GM19351 (cell line): Measurements from ENCODE around the gene CAMTA1.
"Not testable (repeated sequence)": the region's sequence is repeated elsewhere in the genome, so short reads cannot be mapped to it uniquely, and the experiment has no call there.

ENCODE experiments used
- ATAC-seq: cut with Tn5 transposase; IDR thresholded peaks from one replicate; pipeline ENCODE4 v1.9.1; 2021; ENCODE audit warnings: mild to moderate bottlenecking, moderate library complexity; ENCODE audit not compliant: unreplicated experiment

The CAMTA1 gene

DNA sequence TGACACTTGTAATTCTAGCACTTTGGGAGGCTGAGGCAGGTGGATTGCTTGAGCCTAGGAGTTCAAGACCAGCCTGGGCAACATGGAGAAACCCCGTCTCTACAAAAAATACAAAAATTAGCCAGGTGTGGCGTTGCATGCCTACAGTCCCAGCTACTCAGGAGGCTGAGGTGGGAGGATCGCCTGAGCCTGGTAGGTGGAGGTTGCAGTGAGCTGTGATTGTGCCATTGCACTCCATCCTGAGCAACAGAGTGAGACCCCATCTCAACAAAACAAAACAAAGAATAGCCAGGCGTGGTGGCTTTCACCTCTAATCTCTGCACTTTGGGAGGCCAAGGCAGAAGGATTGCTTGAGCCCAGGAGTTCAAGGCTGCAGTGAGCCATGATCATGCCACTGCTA is 922.8 kb downstream of the CAMTA1 start:
- ATAC-seq: not testable (repeated sequence)

DNA sequence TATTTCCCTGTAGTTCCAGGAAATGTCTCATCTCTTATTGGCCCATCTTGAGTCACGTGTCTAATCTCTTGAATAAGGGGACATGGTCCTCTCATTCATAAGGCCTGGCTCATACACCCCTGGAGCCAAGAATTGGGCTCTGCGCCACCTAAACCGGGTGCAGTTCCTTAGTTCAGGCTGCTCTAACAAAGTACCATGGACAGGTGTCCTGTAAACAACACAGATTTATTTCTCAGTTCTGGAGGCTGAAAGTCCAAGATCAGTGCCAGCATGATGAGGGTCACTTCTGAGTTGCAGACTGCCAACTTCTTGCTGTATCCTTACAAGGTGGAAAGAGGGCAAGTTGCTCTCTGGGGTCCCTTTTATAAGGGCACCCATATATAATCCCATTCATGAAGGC is 925.6 kb downstream of the CAMTA1 start:
- no peak for ATAC-seq

DNA sequence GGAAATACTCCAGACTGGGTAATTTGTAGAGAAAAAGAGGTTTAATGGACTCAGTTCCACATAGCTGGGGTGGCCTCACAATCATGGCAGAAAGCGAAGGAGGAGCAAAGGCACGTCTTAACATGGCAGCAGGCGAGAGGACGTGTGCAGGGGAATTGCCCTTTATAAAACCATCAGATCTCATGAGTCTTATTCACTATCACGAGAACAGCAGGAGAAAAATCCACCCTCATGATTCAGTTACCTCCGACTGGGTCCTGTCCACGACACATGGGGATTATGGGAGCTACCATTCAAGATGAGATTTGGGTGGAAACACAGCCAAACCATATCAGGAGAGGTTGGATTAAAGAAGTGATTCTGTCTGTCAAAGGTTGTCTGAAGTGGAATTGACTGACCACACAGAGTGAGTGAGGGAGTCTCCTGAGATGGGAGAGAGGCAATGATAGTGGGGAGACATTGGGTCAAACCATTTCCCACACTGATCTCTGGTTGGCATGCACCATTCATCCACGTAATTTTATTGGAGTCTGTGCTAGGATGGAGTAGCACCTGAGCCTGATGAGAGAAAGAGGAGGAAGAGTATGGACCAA is 927.6 kb downstream of the CAMTA1 start:
- ATAC-seq: no peak

DNA sequence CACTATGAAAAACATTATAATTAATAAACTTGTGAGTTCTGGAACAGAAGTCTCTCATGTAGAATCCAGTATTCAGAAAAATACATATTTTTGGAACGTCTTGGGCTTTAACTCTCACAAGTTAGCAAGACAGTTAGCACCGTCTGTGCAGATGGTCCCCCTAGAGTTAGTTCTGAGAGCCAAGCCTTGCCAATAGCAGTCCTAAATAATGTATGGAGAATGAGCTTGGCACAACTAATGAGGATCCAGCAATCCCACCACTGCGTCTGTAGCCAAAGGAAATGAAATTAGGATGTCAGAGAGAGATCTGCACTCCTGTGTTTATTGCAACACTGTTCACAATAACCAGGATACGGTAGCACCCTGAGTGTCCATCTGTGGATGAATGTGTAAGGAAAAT is 931.3 kb downstream of the CAMTA1 start:
- ATAC-seq: no peak

DNA sequence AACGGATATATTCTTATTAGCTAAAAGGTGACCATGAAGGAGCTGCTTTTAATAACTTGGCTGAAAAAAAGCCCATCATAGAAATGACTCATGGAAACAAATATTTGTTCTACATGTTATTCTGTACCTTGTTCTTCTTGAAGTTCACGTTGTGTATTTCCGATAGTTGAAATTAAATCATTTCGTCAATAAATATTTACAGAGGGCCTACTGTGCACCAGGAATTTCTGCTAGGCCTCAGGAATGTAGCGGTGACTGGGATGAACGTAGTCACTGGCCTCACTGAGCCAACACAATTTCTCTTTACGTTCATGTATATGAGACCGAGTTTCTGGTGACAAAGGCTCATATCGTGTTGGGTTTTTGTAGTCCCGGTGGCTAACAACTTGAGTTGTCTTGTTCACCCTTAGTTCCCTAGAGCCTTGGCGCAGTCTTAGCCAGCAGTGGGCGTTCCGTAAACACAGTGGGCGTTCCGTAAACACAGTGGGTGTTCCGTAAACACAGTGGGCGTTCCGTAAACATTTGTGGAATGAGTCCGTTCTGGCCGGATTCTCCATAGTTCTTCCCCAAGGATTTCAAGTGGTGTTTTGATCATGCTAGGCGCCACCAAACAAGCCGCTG is 932.6 kb downstream of the CAMTA1 start:
- ATAC-seq: no peak

DNA sequence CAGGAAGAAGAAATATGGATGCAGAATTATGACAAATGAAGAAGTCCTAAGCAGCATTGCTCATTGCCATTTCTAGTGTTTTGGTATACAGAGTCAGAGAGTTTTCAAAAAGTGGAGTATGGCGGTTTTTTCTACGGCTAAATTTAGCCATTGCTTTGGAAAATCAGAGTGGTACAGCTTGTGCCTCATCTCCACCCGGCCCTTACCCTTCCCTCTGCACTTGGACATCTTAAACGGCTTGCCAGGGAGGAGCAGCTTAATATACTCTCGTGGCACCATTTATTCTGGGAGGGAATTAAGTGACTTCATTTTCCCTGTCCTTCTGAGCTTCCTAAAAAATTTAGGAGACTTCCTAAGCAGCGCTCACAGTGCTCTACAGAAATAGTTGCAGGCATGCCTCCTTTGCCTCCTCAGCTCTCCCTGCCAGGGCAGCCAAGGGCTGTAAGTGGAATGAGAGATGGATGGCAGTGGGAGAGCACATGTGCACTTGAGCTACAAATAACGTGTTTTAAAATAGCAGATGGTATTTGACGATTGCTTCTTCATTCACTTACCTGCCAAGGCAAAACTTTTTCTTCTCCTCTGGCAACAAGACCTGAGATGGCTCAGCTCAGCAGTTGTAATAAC is 934.3 kb downstream of the CAMTA1 start:
- no peak for ATAC-seq

DNA sequence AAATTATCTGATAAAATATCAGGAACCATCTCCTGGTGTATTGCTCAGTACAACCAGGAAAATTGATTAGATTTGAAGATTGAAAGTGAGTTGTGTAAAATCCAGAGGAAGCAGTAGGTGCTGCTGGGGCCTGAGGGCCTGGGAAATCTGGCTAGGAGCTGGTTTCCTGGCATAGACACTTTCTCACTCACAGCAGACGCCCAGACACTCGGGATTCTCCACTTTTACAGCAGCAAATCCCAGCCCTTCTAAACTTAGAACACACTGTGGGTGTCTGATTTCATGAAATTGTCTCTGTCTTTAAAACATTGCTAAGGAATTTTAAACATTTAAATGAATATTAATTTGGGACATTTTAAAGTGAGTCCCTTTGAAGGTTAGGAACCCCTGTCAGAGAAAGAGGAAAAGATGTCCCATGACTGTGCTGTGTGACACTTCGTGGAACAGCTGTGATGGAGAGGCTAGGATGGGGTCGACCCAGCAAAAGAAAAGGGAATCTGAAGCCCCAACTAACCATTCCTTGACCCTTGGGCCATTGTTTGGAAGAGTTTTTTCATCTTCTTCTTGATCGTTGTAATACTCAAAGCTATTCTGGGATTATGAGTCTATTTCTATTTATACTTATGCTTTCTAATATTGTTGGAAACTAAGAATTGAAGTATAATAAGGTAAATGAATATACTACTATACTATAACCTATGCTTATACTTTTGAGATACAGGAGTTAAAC is 936.9 kb downstream of the CAMTA1 start:
- no peak for ATAC-seq

DNA sequence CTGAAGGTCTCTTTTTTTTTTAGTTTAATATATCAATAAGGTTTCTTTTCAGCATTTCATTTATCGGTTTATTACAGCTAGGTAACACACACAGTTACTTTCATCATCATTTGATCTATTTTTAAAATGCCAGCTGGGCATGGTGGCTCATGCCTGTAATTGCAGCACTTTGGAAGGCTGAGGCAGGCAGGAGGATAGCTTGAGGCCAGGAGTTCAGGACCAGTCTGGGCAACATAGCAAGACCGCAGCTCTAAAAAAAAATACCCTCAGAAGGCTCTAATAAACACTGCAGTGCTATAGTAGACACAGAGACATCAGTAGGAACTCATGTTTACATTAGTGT is 937.4 kb downstream of the CAMTA1 start:
- ATAC-seq: no peak

DNA sequence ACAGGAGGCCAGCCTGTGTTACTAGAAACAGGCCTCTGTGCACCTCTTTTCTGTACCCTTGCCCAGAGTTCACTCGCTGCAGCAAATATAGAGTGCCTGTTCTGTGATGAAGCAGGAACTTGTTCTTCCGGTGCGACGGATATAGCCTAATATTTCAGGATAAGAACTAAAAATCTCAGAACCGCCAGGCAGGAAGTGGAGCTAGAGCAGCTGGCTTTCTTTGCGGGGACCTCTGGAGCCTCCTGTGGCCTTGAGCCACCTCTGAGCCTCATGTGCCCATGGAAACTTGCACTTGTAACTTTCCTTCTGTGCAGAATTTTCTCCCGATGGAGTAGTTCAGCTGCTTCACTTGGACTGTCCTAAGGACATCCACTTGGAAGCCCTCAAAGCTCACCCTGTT is 941.4 kb downstream of the CAMTA1 start:
- no peak for ATAC-seq

DNA sequence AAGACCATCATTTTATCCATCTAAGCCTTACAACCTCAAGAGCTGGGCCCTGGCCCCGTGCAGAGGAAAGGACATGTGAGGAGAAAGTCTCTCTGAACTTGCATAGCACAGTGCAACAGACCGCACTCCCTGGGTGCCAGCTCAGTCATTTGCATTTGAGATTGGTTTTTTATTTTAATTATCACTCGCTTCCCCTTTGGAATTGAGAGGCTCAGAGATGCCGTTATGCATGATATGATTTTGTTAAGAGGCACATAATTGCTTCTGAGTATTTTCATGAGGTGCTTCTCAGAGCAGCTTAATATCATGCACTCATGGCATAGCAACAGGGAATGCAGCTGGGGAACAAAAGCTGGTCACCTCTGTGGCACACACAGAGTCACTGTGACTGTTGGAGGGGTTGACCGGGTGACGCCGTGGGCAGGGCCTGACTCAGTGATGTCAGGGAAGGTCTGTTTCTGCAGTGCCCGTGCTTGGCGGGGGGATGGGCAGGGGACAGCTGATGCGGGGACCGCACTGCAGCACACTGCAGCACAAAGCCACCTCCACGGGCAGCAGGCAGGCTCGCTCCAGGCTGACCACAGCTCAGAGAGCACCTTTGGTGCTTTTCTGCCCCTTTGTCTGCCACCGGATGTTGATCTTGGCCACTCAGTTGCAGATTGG is 942.7 kb downstream of the CAMTA1 start:
- ATAC-seq: no peak

DNA sequence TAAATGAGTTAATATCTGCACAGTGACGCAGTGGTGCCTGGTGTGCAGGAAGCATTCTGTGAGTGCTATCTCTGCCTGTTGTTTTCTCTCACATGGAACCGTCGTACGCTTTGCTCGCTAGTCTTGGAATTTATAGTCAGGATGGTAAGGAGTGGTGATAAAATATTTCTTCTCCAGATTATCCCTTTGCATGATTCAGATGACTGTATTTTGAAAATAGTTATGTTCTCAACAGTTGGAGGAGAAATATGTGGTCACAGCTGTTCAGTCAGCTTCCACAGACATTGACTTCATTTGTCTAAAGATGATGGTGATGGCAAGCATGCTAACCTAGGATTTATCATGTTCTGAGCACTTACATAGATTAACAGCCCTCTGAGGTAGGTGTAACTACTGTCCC is 944.5 kb downstream of the CAMTA1 start:
- ATAC-seq: no peak

DNA sequence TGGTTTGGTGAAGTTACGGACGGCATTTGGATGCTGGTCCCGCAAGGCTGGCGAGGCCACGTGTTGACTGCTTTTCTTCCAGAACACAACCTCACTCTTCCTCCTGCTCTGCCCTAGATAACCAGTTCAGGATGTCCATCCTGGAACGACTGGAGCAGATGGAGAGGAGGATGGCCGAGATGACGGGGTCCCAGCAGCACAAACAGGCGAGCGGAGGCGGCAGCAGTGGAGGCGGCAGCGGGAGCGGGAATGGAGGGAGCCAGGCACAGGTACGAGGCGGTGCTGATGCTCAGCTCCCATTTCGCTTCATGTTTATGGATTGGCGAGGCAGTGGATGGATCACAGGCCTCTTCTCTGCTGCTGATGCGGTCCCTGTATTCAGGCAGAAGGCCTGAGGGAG is 947.1 kb downstream of the CAMTA1 start:
- ATAC-seq: no peak

DNA sequence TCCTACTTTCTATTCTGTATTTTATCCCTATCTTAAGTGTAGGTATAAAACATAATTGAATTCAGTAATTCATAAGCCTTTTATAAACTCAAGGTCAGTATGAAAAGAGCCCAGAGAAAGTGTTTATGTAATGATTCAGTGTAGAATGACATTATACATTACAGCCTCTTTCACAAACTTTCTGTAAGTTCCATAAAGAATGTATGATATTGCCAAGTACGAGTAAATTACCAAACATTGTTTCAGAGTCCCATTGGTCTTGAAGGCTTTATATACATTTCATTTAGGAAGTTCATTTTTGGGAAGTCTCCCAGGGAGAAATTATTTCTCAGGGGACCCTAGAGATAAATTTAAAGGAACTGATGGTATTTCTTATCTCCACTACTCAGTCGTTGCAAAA is 948.0 kb downstream of the CAMTA1 start:
- ATAC-seq: no peak

DNA sequence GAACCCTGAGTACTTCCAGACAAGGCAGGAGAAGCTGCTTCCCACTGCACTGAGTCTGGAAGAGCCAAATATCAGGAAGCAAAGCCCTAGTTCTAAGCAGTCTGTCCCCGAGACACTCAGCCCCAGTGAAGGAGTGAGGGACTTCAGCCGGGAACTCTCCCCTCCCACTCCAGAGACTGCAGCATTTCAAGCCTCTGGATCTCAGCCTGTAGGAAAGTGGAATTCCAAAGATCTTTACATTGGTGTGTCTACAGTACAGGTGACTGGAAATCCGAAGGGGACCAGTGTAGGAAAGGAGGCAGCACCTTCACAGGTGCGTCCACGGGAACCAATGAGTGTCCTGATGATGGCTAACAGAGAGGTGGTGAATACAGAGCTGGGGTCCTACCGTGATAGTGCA is 952.8 kb downstream of the CAMTA1 start:
- no peak for ATAC-seq

DNA sequence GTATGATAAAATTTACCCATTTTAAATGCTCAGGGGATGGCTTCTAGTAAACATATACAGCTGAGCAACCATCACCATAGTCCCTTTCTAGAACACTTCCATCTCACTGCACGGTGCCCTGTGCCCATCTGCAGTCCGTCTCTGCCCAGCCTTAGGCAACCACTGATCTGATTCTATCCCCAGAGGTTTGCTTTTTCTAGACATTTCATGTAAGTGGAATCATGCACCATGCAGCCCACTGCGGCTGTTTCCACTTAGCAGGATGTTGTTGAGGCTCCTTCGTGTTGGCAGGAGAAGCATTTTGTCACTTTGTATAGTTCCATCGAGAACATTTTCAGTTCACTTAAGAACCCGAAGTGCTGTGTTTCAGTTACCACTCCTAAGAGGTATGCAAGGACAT is 958.1 kb downstream of the CAMTA1 start:
- no peak for ATAC-seq

DNA sequence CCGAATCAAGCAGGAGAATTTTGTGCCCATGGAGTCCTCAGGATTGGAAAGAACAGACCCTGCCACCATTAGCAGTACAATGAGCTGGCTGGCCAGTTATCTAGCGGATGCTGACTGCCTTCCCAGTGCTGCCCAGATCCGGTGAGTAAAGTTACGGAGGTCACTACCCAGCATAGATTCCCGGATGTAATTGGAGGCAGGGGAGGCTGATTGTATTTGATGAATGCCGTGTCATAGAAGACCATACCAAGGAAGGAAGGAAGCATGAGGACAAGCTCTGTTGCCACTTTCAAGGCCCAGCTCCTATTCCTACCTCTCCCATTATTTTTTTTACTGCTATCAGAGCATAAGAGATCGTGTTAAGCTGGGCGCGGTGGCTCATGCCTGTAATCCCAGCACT is 959.6 kb downstream of the CAMTA1 start:
- ATAC-seq: no peak

DNA sequence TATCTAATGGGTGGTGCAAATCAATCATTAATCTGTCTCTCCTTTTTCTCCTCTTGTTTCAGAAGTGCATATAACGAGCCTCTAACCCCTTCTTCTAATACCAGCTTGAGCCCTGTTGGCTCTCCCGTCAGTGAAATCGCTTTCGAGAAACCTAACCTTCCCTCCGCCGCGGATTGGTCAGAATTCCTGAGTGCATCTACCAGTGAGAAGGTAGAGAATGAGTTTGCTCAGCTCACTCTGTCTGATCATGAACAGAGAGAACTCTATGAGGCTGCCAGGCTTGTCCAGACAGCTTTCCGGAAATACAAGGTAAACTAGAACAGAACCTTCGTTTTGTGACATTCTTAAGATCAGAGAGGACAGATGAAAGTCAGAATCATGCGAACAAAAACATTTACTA is 960.5 kb downstream of the CAMTA1 start:
- no peak for ATAC-seq

DNA sequence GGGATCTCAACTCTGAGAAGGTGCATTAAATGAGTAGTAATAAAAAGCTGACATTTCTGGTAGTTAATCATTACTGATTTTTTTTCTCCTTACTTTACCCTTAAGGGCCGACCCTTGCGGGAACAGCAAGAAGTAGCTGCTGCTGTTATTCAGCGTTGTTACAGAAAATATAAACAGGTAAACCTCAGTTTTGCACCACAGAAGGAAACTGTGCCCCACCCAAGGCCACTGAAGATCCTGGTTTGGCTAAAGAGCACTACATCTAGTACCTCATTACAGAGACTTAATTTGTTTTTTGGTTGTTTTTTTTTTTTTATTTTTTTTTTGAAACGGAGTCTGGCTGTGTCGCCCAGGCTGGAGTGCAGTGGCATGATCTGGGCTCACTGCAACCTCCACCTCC is 962.4 kb downstream of the CAMTA1 start:
- ATAC-seq: no peak

DNA sequence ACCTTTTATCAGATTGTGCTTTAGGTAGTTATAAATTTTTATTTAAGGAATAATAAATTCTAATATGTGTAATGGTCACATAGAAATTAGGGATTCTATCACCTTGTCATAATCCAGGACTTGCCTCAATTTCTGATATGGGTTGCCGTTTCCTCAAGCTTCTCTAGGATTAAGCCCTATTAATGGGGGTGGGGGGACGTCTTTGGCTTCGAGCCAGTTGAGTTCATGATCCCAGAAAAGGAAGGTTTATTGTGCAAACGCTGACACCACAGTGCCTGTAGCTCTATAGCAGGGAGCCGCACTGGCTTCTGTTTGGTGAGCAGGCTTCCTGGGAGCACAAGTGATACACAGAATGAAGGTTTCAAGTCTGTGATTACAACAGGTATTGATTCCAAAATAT is 963.9 kb downstream of the CAMTA1 start:
- ATAC-seq: no peak

DNA sequence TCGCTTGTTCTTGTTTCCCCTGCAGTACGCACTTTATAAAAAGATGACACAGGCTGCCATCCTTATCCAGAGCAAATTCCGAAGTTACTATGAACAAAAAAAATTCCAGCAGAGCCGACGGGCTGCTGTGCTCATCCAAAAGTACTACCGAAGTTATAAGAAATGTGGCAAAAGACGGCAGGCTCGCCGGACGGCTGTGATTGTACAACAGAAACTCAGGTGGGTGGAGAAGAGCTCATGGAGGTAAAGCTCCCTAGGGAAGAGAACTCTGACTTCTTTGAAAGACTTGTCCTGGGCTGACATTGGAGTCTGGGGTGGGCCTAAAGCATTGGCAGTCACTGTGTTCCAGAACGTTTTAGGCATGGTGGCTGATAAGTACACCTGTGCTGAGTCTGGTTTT is 965.9 kb downstream of the CAMTA1 start:
- no peak for ATAC-seq

DNA sequence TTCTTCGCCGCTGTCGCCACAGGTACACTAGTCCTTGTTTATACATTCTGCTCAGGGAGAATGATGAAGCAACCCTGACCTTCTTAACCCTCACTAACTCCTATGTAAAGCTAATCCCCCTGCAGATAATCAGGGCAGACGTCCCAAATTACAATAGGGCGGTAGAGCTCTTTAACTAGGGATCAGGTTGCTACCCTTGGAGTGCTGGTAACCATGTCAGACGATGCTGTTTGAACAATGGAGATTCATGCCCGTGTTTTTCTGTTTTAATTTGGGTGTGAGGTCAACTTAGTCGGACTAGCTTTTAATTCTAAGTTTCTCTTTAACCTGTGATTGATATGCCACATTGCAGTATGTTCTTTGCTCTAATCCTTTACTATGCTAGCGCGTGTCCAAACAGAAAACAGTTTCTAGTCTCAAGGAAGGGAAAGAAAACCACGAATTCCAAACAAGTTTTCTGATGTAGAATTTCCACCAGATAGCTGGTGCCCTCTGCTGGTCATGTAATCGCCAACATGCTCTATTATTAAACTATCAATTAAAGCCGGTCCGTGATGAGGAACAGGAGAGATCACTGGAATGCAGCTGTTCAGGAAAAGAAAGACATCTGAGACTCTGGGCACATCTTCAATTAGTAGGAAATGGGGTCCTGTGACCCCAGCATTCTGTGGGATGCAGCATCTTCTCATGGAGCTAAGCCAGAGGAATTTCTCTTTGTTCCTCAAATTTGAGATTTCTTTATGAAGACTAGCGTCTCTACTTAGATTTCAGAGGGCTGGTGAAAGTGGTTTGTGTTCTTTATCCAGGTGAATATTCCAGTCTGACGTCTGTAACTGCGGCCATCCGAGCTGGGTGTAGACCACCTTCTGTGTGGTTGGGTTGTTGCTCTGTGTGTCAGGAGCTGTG is 967.5 kb downstream of the CAMTA1 start:
- no peak for ATAC-seq
